G401 (cell line): ENCODE measurements around the gene SPHK1. TPM values are rescaled to one million over a fixed set of nuclear protein-coding genes. Genes with fewer than 3 reads are reported as not detected.

ENCODE experiments used
- DNase-seq: peaks from one replicate; pipeline ENCODE4 v3.0.0-alpha.2; 2015; ENCODE audit warnings: low spot score
- in situ Hi-C: cut with HindIII; loops from 2 replicates; pipeline ENCODE4 v1.10.0; 2016; ENCODE audit warnings: low sequenced_read_pairs, mixed read lengths
- total RNA-seq: library from RNA; depleted of rRNA; stranded (reverse); fragments of >200 nt; shearing (Covaris generic); gene quantifications from 2 replicates; pipeline ENCODE4 v1.2.3, GENCODE V29; 2014

The SPHK1 gene
- total RNA-seq, 1 experiment from 2014 or later: 5.8 TPM

- no peak for DNase-seq
- in situ Hi-C loops: no loop called here
These were observed 1.4 kb upstream of the SPHK1 start for GRCh38 chr17:76382803-76383545.

DNA sequence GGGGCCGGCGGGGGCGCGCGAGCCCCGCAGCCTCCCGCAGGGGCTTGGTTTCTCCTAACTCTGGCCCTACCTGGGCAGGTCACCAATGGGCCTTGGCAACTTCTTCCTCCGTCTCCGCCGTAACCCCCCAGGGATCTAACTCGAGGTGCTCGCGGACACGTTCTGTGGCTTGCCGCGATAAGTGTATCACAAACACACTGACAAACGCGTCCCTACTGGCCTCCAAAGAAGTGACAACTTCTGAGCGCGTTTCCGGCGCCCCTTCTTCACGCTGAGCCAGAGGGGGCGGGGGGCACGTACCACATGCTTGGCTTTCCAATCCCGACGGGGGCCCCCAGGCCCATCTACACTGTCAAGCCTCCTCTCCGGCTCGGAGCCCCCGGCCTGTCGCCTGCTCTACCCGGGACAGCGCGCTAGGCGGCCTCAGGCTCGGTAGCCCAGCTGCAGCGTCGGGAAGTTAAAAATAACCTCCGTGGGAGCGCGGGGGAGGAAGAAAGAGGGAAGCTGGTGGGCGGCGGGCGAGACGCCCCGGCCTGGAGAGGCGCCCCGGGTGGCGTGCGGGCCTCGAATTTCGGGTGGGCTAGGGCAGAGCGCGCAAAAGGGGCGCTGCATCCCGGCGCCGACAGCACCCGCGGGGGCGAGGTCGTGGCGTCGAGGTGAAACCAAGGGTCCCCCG, 725 bp upstream of the SPHK1 start:
- DNase-seq: no peak
- in situ Hi-C loops: no loop called here

- no peak for DNase-seq
- in situ Hi-C loops: no loop called here
These were observed 830 bp downstream of the SPHK1 start for GRCh38 chr17:76384987-76385891.

- in situ Hi-C loops: no loop called here
- no peak for DNase-seq
These were observed 1.7 kb downstream of the SPHK1 start for GRCh38 chr17:76385892-76386786.

GRCh38 chr17:76386966-76387765, 2.8 kb downstream of the SPHK1 start:
- in situ Hi-C loops: no loop called here

GRCh38 chr17:76388966-76389888, 4.8 kb downstream of the SPHK1 start:
- DNase-seq: no peak
- in situ Hi-C loops: no loop called here

More at GRCh38 chr17:76386966-76387765, 2.8 kb downstream of the SPHK1 start:
- no peak for DNase-seq

DNA sequence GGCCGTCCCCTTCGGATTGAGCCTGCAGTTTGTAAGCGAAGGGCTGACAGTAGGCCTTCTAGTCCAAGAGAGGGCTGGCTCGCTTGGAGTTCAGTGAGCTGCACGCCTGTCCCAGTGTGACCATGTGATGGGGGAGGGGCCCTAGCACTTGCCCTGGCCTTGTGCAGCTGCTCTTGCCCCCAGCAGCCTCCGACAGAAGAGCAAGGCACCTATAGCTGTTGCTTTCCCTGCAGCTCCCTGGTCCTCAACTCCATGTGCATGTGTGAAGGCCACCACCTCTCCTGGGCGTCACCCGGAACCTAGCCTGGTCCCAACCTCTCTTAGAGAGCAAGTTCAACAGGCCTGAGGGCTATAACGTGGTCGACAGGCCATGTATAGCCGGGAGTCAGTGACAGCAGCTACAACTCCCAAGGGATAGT, 5.6 kb downstream of the SPHK1 start:
- in situ Hi-C loops: no loop called here
- no peak for DNase-seq

- in situ Hi-C loops: no loop called here
- DNase-seq: no peak
These were observed 6.8 kb downstream of the SPHK1 start for GRCh38 chr17:76391200-76391715.

DNA sequence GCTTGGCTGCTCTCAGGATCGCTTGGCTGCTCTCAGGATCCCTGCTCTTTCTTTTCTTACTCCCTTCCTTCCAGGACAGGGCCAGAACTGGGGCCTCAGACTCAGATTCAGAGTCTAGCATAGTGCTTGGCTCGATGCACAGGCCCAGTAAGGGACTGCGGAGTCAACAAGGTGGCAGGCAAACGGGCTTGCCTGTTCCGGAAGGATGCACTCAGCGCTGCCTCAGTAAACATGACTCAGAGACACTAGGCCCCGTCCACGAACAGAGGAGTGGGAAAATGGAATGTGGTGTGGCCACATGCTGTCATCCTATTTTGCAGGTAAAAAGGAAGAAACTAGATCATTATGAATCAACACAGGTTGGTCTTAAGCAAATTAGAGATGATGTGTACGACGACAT, 9.8 kb downstream of the SPHK1 start:
- no peak for DNase-seq
- in situ Hi-C loops: no loop called here

DNA sequence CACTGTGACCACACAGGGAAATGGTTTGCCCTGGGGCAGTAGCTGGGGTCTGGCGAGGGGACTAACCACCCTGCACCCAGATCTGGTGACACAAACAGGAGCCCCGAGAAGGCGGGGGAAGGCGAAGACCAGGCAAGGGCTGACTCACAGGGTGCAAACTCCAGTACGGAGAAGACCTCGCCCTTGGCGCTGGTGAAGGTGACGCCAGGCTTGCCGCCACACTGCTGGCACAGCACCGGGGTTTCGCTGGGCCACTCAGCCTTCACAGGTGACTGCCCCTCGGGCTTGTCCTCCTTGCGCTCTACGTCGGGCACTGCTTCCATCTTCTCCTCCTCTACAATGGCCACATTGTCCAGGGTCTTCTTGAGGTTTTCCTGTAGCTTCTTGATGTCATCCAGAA, 11.6 kb downstream of the SPHK1 start:
- in situ Hi-C loops: no loop called here
- DNase-seq: no peak

DNA sequence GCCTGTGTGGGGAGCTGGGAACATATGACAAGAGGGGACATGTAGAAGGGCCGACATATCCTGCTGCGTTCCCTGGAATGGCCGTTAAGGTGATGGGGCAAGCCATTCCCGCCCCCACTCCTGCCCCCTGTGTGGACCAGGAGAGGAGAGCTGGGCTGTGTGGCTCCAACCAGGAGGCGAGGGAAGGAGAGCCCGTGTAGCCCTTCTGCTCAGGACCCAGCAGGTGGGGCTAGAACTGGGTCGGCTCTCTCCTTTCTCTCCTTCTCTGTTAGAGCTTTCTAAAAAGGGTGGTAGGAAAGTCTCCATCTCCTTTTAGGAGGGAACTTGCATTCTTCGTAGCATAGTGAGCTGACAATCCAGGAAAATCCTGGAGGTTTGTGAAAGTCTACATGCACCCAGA, 12.8 kb downstream of the SPHK1 start:
- DNase-seq: no peak
- in situ Hi-C loops: no loop called here

DNA sequence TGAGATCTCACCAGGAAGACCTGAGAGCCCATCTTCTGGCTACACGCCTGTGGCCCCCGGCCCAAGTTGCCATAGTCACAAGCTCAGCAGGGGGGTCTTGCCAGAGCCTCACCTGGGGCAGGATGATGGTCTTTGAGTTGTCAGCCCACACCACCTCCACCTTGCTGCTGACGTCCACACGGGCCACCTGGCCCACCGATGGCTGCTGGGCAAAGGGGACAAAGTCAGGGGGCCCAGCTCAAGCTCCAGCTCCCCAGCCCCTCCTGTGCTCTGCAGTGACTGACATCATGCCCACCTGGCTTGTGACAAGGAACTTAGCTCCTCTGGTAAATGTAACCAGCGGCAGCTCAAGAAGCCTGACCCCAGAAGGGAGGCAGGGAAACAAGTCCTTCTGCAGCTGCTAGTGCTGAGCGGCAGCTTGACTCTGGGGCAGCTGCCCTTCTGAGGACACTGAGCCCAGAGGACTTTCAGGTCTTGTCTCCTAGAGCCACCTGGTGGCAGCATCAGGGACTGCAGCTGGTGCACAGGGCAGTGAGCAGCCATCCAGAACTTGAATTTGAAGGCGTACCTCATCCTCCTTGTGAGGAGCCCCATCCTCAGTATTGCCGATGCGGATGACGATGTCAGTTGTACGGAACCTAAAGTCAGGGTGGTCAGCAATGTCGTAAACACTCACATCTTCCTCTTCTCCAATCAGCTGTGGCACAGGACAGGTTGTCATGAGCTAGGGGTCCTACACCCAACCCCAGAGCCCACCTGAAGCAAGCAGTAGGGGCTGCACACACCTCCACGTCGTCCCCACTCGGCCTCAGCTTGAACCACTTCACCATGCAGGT, 13.5 kb downstream of the SPHK1 start:
- DNase-seq: peak; percentile 86
- in situ Hi-C loops: no loop called here

DNA sequence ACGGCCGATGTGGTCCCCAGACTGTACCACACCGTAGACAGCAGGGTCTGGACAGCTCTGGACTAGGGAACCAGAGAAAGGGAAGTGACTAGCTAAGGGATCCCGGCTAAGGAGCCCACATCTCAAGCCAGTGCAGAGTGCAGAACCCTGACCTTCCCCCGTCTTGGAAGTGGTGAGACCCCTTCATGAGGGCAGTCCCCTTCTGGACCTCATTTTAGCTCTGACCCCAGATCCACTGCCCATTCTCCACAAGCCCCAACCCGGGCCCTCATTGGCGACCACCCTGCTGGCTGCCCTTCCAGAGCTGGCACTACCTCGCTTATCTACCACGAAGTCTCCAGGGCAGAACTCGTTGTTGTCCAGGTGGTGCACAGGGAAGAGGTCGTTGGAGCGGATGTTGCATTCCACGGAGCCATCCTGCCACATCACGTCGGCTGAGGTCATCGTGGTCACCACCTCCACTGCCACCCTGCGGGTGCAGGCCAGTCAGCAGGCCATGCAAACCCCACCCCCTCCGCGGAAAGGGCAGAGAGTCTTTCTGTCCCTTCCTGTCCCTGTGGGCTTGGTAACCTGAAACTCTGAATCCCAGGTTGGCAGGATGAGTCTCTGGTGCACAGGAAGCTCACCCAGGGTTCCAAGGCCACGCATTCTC, 14.2 kb downstream of the SPHK1 start:
- DNase-seq: no peak

DNA sequence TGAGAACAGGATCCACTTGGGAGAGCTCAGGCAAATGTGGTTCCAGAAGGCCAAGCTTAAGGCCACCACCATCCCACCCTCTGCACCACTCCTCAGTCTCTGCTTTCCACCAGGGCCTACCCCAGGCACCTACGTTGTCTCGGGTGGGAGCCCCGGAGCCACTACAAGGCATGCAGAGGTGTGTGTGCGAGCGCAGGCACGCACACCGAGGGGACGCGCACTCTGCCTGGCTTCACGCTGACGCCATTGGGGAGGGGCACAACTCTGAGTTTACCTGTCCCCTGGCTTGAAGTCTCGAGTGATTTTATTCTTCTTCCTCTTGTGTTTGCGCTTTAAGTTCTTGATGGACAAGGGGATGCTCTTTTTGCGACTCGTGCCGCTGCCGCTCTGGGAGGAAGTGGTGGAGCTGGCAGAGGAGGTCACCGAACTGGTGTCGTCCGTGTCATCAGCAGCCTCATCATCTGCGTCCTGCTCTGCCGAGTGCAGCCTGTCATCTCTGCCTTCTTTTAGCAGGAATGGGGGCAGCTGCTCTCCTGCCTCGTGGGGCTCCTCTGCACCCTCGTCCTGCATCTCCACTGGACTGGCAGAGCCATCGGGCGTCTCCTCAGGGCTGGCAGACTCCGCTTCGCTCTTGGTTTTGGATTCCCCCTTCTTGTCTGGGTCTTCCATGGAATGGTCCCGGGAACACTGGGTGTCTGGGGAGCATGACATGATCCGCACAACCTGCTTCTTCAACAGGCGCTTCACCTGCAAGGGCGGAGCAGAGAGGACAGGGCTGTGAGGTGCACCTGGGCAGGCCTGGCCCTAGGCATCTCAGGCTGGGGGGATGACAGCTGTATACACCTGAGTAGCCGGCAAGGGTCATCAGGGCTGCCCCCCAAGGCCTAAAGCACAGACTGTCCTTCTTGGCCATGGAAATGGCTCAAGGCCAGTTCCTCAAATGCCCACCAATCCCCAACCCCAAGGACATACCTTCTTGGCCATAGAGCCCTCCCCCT, 15.1 kb downstream of the SPHK1 start:
- no peak for DNase-seq
- in situ Hi-C loops: no loop called here

More for the DNA sequence above, 14.2 kb downstream of the SPHK1 start:
- in situ Hi-C loops: no loop called here
